Endothelial cell of umbilical vein (primary cell): ENCODE measurements around the gene NPLOC4. TPM values are rescaled to one million over a fixed set of nuclear protein-coding genes. Genes with fewer than 3 reads are reported as not detected.

Experiments used
- BruUV-seq: library from RNA; stranded (reverse); fragments of 400-500 nt; replicated peaks from 2 replicates; lab custom pipeline; 2021; lab: Mats Ljungman, UMichigan
- CTCF ChIA-PET: fragments of 300-600, 350-600 bp; sonication (Branson Sonifier 250); formaldehyde crosslinking; loops from one replicate; lab custom pipeline; 2021; ENCODE audit warnings: antibody characterized with exemption, inconsistent platforms; lab: Charles Lee
- POLR2A ChIA-PET: fragments of 300-600, 350-600 bp; sonication (Branson Sonifier 250); formaldehyde crosslinking; loops from one replicate; lab custom pipeline; 2021; ENCODE audit warnings: antibody characterized with exemption, inconsistent platforms; lab: Charles Lee
- DNase-seq: peaks from one replicate; pipeline ENCODE4 v3.0.0-alpha.2; 2011; ENCODE audit warnings: low read depth, low spot score
- FAIRE-seq: peaks from 2 replicates; lab custom pipeline; 2011; peaks lifted over from hg19 to GRCh38; lab: Jason Lieb, UNC
- H2AFZ ChIP-seq: 2 replicates; pipeline ENCODE4 v1.6.0; 2012; ENCODE audit warnings: low read depth, low read length, control low read depth, inconsistent platforms
- H3K27ac ChIP-seq: 2 replicates; pipeline ENCODE4 v1.5.1; 2011; ENCODE audit warnings: low read depth, mild to moderate bottlenecking, control low read depth, low read length, moderate library complexity; ENCODE audit not compliant: insufficient read depth
- H3K27me3 ChIP-seq, 2 experiments: 2 replicates each; pipeline versions ENCODE4 v1.6.0 to v1.6.1; 2011; ENCODE audit warnings: low read length in 2 of 2, mixed read lengths in 1 of 2; ENCODE audit not compliant: control insufficient read depth in 2 of 2, insufficient read depth in 2 of 2
- H3K36me3 ChIP-seq, 2 experiments: 2 replicates in 1 of 2; 3 replicates in 1 of 2; pipeline ENCODE4 v1.5.1; 2011; ENCODE audit warnings: low read length in 2 of 2, mild to moderate bottlenecking in 1 of 2, moderate library complexity in 1 of 2; ENCODE audit not compliant: control insufficient read depth in 2 of 2, insufficient read depth in 2 of 2; ENCODE audit errors: extremely low read depth in 1 of 2
- H3K4me1 ChIP-seq: 3 replicates; pipeline ENCODE4 v1.5.1; 2011; ENCODE audit warnings: mild to moderate bottlenecking, low read length; ENCODE audit not compliant: control insufficient read depth, insufficient read depth; ENCODE audit errors: extremely low read depth
- H3K4me2 ChIP-seq: 2 replicates; pipeline ENCODE4 v1.6.1; 2011; ENCODE audit warnings: low read length, control low read depth, mixed read lengths; ENCODE audit not compliant: insufficient read depth
- H3K4me3 ChIP-seq, 3 experiments: fragments of 200-600 bp in 1 of 3; sonication (generic), shearing (Covaris generic) in 1 of 3; replicated peaks in 1 of 3; 2 replicates each; pipeline ENCODE4 v1.5.1; 2011 to 2016; ENCODE audit warnings: control low read depth in 3 of 3, low read length in 3 of 3, mild to moderate bottlenecking in 2 of 3, inconsistent platforms in 1 of 3, low read depth in 1 of 3, moderate library complexity in 1 of 3; ENCODE audit not compliant: insufficient read depth in 1 of 3
- H3K79me2 ChIP-seq: 2 replicates; pipeline ENCODE4 v1.6.0; 2012; ENCODE audit warnings: low read length, inconsistent platforms; ENCODE audit not compliant: control insufficient read depth, insufficient read depth
- H3K9ac ChIP-seq: replicated peaks from 2 replicates; pipeline ENCODE3; 2011; ENCODE audit warnings: low read length, control low read depth; ENCODE audit not compliant: insufficient read depth; ENCODE audit errors: extremely low read depth
- H3K9me1 ChIP-seq: replicated peaks from 3 replicates; pipeline ENCODE4 v1.6.0; 2011; ENCODE audit warnings: mild to moderate bottlenecking, low read length; ENCODE audit not compliant: control insufficient read depth, insufficient read depth; ENCODE audit errors: extremely low read depth
- H3K9me3 ChIP-seq: replicated peaks from 2 replicates; pipeline ENCODE4 v1.5.1; 2012; ENCODE audit warnings: low read length, inconsistent platforms; ENCODE audit not compliant: control insufficient read depth, insufficient read depth
- H4K20me1 ChIP-seq: replicated peaks from 2 replicates; pipeline ENCODE3; 2011; ENCODE audit warnings: mild to moderate bottlenecking, low read length; ENCODE audit not compliant: control insufficient read depth, insufficient read depth; ENCODE audit errors: extremely low read depth
- EZH2 ChIP-seq: IDR thresholded peaks from 2 replicates; pipeline ENCODE4 v1.6.1; 2012; ENCODE audit warnings: borderline replicate concordance, low read depth, mild to moderate bottlenecking, moderate library complexity, low read length, inconsistent platforms; ENCODE audit not compliant: severe bottlenecking
- MAX ChIP-seq: IDR thresholded peaks from 2 replicates; pipeline ENCODE4 v1.6.1; 2011; ENCODE audit not compliant: insufficient read depth, insufficient read length
- POLR2A ChIP-seq: IDR thresholded peaks from 2 replicates; pipeline ENCODE4 v1.6.1; 2012; ENCODE audit warnings: low read depth, mild to moderate bottlenecking, control low read depth, low read length
- POLR2AphosphoS5 ChIP-seq: IDR thresholded peaks from 2 replicates; pipeline ENCODE4 v1.6.1; 2012; ENCODE audit warnings: low read depth, mild to moderate bottlenecking, control low read depth, low read length, moderate library complexity; ENCODE audit not compliant: insufficient read depth
- dilution Hi-C: fragments of 300-500 bp; cut with MboI; formaldehyde crosslinking; loops from one replicate; pipeline ENCODE4 v1.15.0; 2019; ENCODE audit warnings: low sequenced_read_pairs; ENCODE audit not compliant: extremely low pct_ligation_motif_present
- intact Hi-C: fragments of 100-400 bp; cut with micrococcal nuclease; formaldehyde crosslinking; loops from one replicate; pipeline ENCODE4 v1.10.0; 2022
- polyA plus RNA-seq, 4 experiments: library from polyadenylated mRNA; depleted of rRNA in 3 of 4; stranded (reverse) in 3 of 4; unstranded in 1 of 4; fragments of >200 nt; gene quantifications; 2 replicates each; pipeline versions ENCODE4 v1.2.1 to v1.2.3, GENCODE V29; 2011 to 2012; ENCODE audit warnings: missing spikeins in 1 of 4
- total RNA-seq: library from RNA; stranded (reverse); gene quantifications from 2 replicates; pipeline ENCODE4 v1.2.3, GENCODE V29; 2021

The NPLOC4 gene
- total and polyA plus RNA-seq, 2 donors (not counting 3 experiments of a cell fraction or from before 2014, with no cell fraction given) = 150 to 175 TPM

- peaks cover 61% of the 10 kb centered on the region for H3K79me2 ChIP-seq
- ChIA-PET POLR2A (interaction anchor here (0.6 to 1.9 kb wide), 11 partner anchors 10 to 381 kb away, joined by 3 to 10 read pairs (median 3); partner anchors contain the start of gene BAHCC1), CTCF (interaction anchor here (0.6 to 2.4 kb wide), 5 partner anchors 13 to 258 kb away, joined by 3 to 11 read pairs (median 3); no protein-coding TSS in a partner anchor)
- H3K4me1 ChIP-seq = peaks cover 36% of the 10 kb centered on the region
- H4K20me1 ChIP-seq = peaks cover 2% of the 10 kb centered on the region
- H3K27ac ChIP-seq = peak within 1 kb of the TSS; percentile 60
- H3K9ac ChIP-seq = peak within 1 kb of the TSS; percentile 81
- BruUV-seq = no TSS peak
- H3K9me3 ChIP-seq = no peaks in the 10 kb centered on the region
- intact Hi-C loops (loop anchor here (1.0 to 5.0 kb wide), 3 partner anchors 54 to 260 kb away; no protein-coding TSS in a partner anchor), dilution Hi-C loops (no loop called here)
- H3K4me2 ChIP-seq = peak within 1 kb of the TSS; percentile 73
- no peak within 1 kb of the TSS for H2AFZ ChIP-seq
- no peaks in the 10 kb centered on the region for H3K27me3 ChIP-seq
- DNase-seq (peak; percentile 88), FAIRE-seq (peak; percentile 89)
- H3K36me3 ChIP-seq = peaks cover 15 to 24% of the 10 kb centered on the region in 2 experiments
- peak; percentile 35 for TF ChIP-seq MAX
- TF ChIP-seq EZH2 = no peak
- TF ChIP-seq POLR2A = peak; percentile 99
- TF ChIP-seq POLR2AphosphoS5 = peak; percentile 100
- no peaks in the 10 kb centered on the region for H3K9me1 ChIP-seq
- peak within 1 kb of the TSS; percentile 42 to 93 (median 78) for H3K4me3 ChIP-seq
Measured at GRCh38 chr17:81512562-81513371, 124.1 kb downstream of the NPLOC4 start, which contains the start of gene ACTG1. ACTG1 (minus strand) TSS chr17:81512799; CDS start chr17:81512354, 445 bp downstream.
